Stimulated activated CD4-positive, alpha-beta T cell treated with anti-CD3 and anti-CD28 coated beads, Interleukin-12 subunit alpha, Interleukin-12 subunit beta, amount 100 ng/mL, for 24 hours (primary cell): ENCODE data around the gene BTN3A1.

Source experiments
- DNase-seq, 2 experiments: peaks; one replicate each; pipeline ENCODE4 v3.0.0-alpha.2; 2020; ENCODE audit warnings: low read depth in 2 of 2

Gene BTN3A1

GRCh38 chr6:26379740-26380139, 22.3 kb upstream of the BTN3A1 start:
- no peak for DNase-seq

GRCh38 chr6:26380256-26380655, 21.8 kb upstream of the BTN3A1 start:
- no peak for DNase-seq

DNA sequence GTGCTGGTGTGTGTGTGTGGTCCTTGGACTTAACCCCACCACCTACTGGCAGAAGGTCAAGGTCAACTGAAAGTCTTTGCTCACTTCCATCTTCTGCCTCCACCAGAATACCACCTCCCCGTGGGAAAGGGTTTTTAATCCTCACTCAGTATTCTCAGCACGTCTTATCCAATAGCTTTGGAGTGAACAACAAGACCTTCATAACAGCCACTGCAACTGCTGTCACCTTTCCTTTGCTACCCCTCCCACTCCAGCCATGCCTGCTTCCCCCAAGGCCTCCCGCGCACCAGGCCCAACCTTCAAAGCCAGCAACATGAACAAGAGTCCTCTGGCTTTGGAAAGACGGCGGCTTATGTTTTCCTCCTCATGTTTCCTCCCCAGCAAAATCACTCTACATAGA, 20.0 kb upstream of the BTN3A1 start:
- DNase-seq: no peak

DNA sequence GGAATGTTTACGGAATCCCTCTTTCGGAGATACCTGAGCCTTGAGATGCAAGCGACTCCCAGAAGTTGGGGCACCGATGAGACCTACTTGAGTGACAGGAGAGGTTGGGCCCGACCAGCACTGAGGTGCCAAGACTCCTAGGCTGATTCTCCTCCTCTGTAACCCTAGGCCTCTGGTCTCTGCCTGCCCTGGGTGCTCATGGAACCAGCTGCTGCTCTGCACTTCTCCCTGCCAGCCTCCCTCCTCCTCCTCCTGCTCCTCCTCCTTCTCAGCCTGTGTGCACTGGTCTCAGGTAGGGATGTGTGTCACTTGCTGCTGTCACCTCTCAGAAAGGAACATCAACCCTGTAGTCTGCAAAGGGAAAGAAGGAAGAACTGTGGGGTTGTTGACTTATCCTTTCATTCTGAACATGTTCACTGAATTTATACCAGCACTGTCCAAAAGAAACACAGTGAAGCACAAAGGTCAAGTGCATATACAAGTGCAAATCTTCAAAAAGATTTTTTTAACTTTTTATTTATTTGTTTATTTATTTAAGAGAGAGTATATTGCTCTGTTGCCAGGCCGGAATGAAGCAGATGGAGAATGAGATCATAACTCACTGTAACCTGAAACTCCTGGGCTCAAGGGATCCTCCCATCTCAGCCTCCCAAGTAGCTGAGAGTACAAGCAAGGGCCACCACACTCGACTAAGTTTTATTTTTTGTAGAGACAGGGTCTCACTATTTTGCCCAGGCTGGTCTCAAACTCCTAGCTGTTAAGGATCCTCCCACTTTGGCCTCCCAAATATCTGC, 18.3 kb upstream of the BTN3A1 start:
- no peak for DNase-seq

DNA sequence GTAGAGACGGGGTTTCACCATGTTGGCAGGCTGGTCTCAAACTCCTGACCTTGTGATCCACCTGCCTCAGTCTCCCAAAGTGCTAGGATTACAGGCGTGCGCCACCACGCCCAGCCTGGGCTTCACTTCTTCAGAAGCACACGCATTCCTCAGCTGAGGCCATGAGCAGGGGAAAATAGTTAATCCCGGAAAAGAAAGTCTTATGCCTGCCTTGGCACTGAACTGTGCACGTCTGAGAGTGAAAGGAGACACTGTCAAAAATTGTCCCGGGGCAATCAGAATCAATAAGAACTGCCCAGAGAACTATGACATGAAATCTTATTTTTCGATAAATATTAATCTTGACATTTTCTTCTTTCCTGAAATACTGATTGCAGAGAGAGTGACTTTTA, 16.3 kb upstream of the BTN3A1 start:
- DNase-seq: no peak

DNA sequence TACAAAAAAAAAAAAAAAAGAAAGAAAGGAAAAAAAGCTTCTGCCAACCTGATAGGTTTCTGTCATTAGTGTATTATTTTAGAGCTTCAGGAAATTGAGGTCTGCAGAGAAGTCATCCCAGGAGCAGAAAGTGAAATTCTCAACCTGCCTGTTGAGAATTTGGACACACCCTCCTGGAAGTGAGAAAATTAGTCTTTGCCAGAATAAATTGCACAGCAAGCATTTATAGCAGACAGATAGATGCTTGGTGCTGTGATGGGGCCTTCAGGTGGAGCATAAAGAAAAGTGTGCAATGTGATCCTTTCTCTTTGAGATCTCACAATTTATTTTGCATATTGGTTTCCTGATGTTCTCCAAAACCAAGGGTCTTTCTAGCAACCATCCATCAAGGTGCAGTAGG, 14.5 kb upstream of the BTN3A1 start:
- DNase-seq: no peak

DNA sequence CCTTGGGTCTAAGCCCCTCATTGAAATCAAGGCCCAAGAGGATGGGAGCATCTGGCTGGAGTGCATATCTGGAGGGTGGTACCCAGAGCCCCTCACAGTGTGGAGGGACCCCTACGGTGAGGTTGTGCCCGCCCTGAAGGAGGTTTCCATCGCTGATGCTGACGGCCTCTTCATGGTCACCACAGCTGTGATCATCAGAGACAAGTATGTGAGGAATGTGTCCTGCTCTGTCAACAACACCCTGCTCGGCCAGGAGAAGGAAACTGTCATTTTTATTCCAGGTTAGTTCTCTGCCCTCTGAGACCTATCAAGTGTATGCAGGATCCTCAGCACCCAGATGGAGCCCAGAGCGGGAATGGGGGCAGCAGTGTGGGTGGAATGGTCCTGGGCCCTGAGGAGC, 14.1 kb upstream of the BTN3A1 start:
- DNase-seq: no peak

DNA sequence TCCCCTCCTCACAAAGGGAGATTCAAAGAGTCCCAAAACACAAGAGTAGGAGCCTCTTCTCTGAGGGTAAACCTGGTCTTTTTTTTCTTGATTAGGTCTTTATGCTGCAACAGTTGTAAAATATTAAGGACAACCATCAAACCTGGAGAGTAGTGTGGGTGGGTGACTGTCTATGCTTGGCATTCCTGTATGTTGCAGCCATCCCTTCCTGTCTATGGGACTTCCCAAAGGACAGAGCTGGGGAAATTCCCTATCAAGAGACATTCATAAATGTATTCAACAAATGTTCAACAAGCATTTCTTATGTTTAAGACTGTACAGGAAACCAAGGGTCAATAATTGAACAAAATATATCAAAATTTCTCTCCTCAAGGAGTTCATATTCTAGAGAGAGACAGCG, 13.6 kb upstream of the BTN3A1 start:
- DNase-seq: no peak

DNA sequence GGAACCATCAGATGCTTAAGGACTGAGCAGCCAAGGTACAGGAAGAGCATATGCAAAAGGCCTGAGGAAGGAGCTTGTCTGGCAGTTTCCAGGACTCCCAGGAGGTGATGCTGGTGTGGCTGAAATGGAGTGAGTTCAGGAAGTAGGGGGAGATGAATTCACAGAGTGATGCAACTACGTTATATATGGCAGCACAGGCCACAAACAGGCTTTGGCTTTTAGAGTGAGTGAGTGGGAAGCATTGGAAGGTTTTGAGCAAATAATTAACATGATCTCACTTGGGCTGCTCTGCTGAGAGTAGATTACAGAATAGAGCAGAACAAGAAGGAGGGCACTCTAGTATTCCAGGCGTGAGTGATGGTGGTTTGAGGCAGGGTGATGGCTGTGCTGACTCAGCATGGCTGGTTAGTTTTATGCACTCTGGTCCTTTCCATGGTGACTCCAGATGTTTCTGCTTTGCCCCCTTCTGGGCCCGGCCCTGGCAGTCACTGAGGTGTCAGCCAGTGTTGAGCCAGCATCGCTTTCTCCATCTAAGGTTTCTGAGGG, 12.7 kb upstream of the BTN3A1 start:
- DNase-seq: no peak

DNA sequence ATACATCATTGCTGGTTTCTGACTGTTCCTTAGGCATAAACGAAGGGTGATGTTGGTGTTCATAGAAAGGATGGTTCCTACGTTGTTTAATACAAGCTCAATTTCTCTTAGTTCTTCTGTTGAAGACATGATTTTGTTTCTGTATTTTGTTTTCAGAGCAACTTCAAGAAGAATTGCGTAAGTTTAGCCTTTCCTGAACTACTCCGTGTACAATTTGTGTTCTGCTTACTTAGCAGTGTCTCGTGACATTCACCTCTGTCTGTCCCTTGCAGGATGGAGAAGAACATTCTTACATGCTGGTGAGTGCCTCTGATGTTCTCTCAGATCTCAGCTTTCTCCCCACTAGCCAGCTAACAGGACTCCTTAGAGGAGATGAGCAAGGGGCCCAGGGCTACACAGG, 11.5 kb upstream of the BTN3A1 start:
- no peak for DNase-seq

DNA sequence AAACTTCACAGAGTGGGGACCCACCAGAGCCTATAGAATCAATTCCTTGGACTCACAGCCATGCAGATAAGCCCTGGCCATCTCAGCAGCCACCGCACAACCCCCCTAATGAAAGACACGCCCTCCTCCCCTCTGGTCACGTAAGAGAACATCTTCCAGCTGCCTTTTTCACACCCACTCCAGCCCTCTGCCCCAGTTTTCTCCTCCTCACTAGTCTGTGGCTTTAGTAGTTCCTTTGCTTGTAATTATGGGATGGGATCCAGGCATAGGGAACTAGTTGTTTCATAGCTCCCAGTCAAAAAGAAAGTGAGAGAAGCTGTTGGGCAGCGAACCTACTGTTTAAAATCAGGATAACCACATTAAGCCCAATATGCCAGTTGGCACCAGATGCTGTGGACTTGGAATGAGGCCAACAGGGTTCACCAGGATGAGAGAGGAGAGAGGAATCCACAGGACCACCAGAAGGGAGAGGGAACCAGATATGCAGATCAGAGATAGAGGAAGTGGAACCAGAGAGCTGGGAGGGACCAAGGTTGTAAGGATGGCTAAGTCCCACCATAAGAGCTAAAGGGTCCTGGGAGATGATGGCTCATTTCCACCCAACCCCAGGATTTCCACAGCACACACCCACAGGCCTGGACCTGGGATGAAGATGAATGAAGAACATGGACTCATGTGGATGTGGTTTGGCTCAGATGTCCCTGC, 9.0 kb upstream of the BTN3A1 start:
- DNase-seq: no peak

GRCh38 chr6:26394289-26394688, 7.8 kb upstream of the BTN3A1 start:
- DNase-seq: no peak

DNA sequence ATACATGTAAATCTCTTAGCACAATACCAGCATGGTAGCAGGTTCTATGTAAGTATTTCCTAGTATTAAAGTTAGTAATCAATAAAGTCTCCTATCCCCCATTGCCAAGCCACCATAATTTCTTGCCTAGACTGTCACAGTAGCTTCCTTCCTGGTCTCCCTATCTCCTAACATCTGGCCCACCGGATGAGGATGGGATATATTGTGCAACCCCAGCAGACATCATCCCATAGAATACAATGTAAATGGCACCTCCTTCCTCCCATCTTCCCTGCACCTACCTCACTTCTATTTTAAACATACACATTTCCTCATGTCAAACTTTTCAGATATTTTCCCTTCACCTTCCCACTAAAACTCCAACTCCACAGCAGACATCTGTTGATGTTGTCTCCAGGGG, 3.5 kb upstream of the BTN3A1 start:
- DNase-seq: no peak

- no peak for DNase-seq
Observed at GRCh38 chr6:26400626-26401025, 1.4 kb upstream of the BTN3A1 start.

DNA sequence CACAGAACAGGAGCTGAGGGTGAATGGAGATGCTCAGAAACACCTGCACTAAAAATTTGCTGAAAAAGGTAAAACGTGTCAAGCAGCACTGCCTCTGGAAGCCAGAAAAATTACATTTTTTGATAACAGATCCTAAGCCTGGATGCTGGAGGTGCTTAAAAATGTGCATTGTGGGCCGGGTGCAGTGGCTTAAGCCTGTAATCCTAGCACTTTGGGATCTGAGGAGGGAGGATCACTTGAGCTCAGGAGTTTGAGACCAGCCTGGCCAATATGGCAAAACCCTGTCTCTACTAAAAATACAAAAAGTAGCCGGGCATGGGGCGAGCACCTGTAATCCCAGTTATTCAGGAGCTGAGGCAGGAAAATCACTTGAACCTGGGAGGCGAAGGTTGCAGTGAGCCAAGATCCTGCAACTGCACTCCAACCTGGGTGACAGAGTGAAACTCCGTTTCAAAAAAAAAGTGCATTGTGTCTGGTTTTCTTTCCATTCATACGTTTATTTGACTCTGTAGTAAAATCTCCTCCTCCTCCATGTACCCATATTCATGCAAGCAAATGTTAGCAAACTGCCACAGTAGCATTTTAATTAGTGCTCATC, 587 bp upstream of the BTN3A1 start:
- DNase-seq: no peak

DNA sequence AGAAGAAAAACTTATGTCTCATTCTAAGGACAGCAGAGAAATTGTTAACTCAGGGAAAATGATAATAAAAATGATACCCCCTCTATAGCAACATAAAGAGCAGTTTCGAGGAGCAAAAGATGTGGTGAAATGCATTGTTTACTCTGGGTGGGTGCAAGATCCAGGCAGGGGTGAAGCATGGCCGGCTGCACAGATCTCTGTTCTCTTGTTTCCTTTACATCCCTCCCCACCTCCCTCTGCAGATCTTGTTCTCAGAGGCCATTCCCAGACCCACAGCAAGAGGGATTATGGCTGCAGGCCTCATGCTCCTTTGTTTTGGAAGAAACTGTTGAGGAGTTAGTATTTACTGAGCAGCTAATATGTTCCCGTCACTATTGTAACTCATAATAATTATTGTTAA, 1.8 kb downstream of the BTN3A1 start:
- DNase-seq: no peak

DNA sequence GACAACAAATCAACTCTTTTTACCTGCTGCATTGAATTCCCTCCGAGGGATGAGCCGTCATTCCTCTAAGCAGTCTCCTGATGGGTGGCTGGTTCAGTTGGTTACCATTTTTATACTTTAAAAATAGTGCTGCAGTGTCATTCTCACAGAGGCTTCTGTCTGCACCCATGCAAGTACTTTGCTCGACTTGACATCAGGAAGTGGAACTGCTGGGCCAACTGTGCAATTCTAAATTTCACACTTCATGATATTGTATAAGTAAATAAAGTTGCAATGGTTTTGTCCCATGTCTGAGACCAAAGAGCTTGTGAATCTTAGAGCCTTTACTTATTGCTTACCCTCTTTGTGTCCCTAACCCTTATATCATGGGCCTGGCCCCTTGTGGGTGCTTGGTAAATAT, 2.5 kb downstream of the BTN3A1 start:
- no peak for DNase-seq

GRCh38 chr6:26408828-26409730, 7.0 kb downstream of the BTN3A1 start:
- no peak for DNase-seq

DNA sequence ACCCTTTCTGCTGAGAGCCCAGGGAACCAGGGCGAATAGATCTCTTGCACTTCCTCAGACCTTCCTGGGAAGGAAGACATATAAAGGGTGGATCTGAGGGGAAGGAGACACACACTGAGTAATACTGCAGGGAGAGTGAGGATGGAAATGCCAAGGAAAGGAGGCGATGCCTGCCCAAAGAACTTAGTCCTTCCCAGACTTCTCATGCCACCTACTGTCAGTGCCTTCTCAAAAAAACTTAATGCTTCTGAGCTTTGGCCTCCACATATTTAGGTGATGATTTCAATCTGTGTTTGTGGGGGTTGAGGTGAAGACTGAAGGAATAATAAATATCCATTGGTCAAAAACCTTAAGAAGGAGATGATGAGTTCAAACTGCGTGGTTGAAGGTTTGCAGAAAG, 9.7 kb downstream of the BTN3A1 start:
- no peak for DNase-seq

GRCh38 chr6:26412228-26412627, 10.2 kb downstream of the BTN3A1 start:
- DNase-seq: no peak

GRCh38 chr6:26412954-26413353, 10.9 kb downstream of the BTN3A1 start:
- DNase-seq: no peak

- DNase-seq: no peak
Observed at GRCh38 chr6:26414281-26414680, 12.2 kb downstream of the BTN3A1 start.
